ENCODE measurements around the gene MYLK. TPM values are rescaled to one million over a fixed set of nuclear protein-coding genes. Genes with fewer than 3 reads are reported as not detected.

MYLK gene
- total and polyA plus RNA-seq, 4 donors: 17.1 to 158 (median 41.9) TPM

- H3K4me1 ChIP-seq (ENCODE audit: control insufficient read depth in 4 of 4, insufficient read depth in 4 of 4, low read length in 3 of 4): peaks cover 4 to 19% (median 17%) of the 10 kb centered on the region in 4 donors
- H3K4me3 ChIP-seq (ENCODE audit: low read depth in 1 of 3, low read length in 3 of 3): no peak overlapping the region
- peaks cover 12 to 55% (median 39%) of the 10 kb centered on the region in 4 donors for H3K36me3 ChIP-seq (ENCODE audit: control insufficient read depth in 4 of 4, insufficient read depth in 3 of 4, low read depth in 1 of 4, low read length in 3 of 4)
- peak overlapping the region; percentile 54 to 59 for H3K27ac ChIP-seq (ENCODE audit: low read depth in 1 of 2, low read length in 2 of 2)
- no peaks in the 10 kb centered on the region for H3K9me3 ChIP-seq (ENCODE audit: control insufficient read depth in 4 of 4, low read length in 3 of 4)
- TF ChIP-seq YY1 (IDR thresholded peaks at IDR 0.05) (peak; percentile 74), EGR1 (IDR thresholded peaks at IDR 0.05; ENCODE audit: low read depth in 2 of 2) (peak in 1 of 2 donors; percentile 21), HNF4A (conservative IDR thresholded peaks at IDR 0.05) (peak; percentile 90 to 92), MAX (IDR thresholded peaks at IDR 0.05) (peak; percentile 9), ATF3 (IDR thresholded peaks at IDR 0.05) (no peak), HNF4G (IDR thresholded peaks at IDR 0.05) (no peak), FOXA1 (IDR thresholded peaks at IDR 0.05) (no peak), ZBTB33 (IDR thresholded peaks at IDR 0.05) (no peak), JUND (IDR thresholded peaks at IDR 0.05) (peak; percentile 38 to 85), RXRA (IDR thresholded peaks at IDR 0.05) (peak; percentile 84 to 87), GABPA (IDR thresholded peaks at IDR 0.05 in 1 of 2, conservative IDR thresholded peaks at IDR 0.05 in 1 of 2) (peak in 1 of 2 donors; percentile 75), RAD21 (IDR thresholded peaks at IDR 0.05) (peak; percentile 49 to 52), SP1 (IDR thresholded peaks at IDR 0.05) (peak; percentile 86), REST (IDR thresholded peaks at IDR 0.05) (peak; percentile 77), NR2F2 (IDR thresholded peaks at IDR 0.05) (peak; percentile 82), TAF1 (conservative IDR thresholded peaks at IDR 0.05) (no peak), FOXA2 (IDR thresholded peaks at IDR 0.05) (peak; percentile 42), CTCF (IDR thresholded peaks at IDR 0.05; ENCODE audit: low read depth, low read length, missing input control) (no peak)
- H3K27me3 ChIP-seq (ENCODE audit: control insufficient read depth in 4 of 4, insufficient read depth in 4 of 4, low read length in 3 of 4): no peaks in the 10 kb centered on the region
- no peak overlapping the region for H3K9ac ChIP-seq (ENCODE audit: low read depth in 1 of 2, low read length in 2 of 2)
- 13% methylated on average over 5 of the region's 5 CpGs for WGBS
- peak; percentile 53 for DNase-seq (ENCODE audit: low spot score)
These were observed 230.9 kb downstream of the MYLK start for GRCh38 chr3:123653221-123653682.

Measured in liver (tissue), 9 donors.